LNCAP (cell line): Measurements from ENCODE around the gene DDI1.

Experiments used
- CTCF ChIP-seq: fragments of 450-650 bp; IDR thresholded peaks from 2 replicates; pipeline ENCODE4 v1.5.1; 2017; ENCODE audit warnings: mild to moderate bottlenecking

The DDI1 gene

GRCh38 chr11:103997082-103997481 is 39.4 kb upstream of the DDI1 start:
- no peak for TF ChIP-seq CTCF

GRCh38 chr11:103998826-103999508 is 37.5 kb upstream of the DDI1 start:
- no peak for TF ChIP-seq CTCF

- no peak for TF ChIP-seq CTCF
These were observed 35.6 kb upstream of the DDI1 start for GRCh38 chr11:104000798-104001197.

- TF ChIP-seq CTCF, result no peak
These were observed 34.8 kb upstream of the DDI1 start for GRCh38 chr11:104001561-104002056.

- no peak for TF ChIP-seq CTCF
These were observed 32.9 kb upstream of the DDI1 start for GRCh38 chr11:104003491-104003890.

- no peak for TF ChIP-seq CTCF
These were observed 31.1 kb upstream of the DDI1 start for GRCh38 chr11:104005234-104005855.

- no peak for TF ChIP-seq CTCF
These were observed 26.7 kb upstream of the DDI1 start for GRCh38 chr11:104009744-104010143.
